Hippocampal formation (tissue), 2 donors: Measurements from ENCODE around the gene SAP30L.

Source experiments
- DNase-seq, 2 donors: peaks; one replicate each; lab custom pipeline; 2025; lab: John Stamatoyannopoulos, UW

SAP30L gene

DNA sequence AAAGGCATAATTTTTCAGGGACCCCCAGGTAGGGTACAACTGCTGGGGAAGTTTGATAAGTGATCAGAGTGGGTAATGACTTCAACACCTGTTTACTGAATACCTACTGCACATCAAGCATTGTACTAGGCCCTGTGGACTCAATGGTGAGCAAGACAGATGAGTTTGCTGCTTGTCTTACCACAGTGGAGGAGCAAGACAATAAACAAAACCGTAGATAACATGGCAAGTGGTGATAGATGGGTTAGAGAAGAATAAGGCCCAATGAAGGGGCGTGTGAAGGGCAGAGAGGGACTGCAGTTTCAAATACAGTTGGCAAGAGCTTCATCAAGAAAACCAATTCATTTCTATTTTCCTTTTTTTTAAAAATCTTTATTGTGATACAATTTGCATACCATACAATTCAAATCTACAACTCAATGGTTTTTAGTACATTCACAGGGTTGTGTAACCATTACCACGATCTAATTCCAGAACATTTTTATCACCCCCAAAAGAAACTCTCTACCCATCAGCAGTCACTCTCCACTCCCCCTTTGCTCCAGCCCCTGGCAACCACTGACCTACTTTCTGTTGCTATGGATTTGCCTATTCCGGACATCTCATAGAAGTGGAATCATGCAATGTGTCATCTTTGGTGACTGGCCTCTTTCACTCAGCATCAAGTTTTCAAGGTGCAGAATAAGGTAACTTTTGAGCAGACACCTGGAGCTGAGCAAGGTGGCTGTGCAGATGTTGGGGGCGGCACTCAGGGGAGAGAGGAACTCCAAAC lies 64.2 kb downstream of the SAP30L start:
- no peak for DNase-seq
